T follicular helper cell (primary cell): ENCODE results near the gene EIF4G3.
"Not testable (repeated sequence)": the region's sequence is repeated elsewhere in the genome, so short reads cannot be mapped to it uniquely, and the experiment has no call there.

Experiments
- DNase-seq: peaks from one replicate; pipeline ENCODE4 v3.0.0-alpha.2; 2020; ENCODE audit warnings: low read depth

EIF4G3 gene

GRCh38 chr1:21106238-21106637 lies 70.5 kb downstream of the EIF4G3 start:
- no peak for DNase-seq

GRCh38 chr1:21105807-21106206 lies 70.9 kb downstream of the EIF4G3 start:
- DNase-seq = no peak

GRCh38 chr1:21104683-21105082 lies 72.0 kb downstream of the EIF4G3 start:
- DNase-seq = no peak

GRCh38 chr1:21100481-21100921 lies 76.2 kb downstream of the EIF4G3 start:
- no peak for DNase-seq

GRCh38 chr1:21099869-21100131 lies 76.9 kb downstream of the EIF4G3 start:
- no peak for DNase-seq

GRCh38 chr1:21099034-21099868 lies 77.4 kb downstream of the EIF4G3 start:
- no peak for DNase-seq

- no peak for DNase-seq
Measured at GRCh38 chr1:21098186-21098915, 78.3 kb downstream of the EIF4G3 start.

- no peak for DNase-seq
Measured at GRCh38 chr1:21097729-21098128, 79.0 kb downstream of the EIF4G3 start.

- DNase-seq = no peak
Measured at GRCh38 chr1:21095976-21096375, 80.7 kb downstream of the EIF4G3 start.

GRCh38 chr1:21094282-21094681 lies 82.4 kb downstream of the EIF4G3 start:
- DNase-seq = not testable (repeated sequence)

GRCh38 chr1:21093271-21093958 lies 83.3 kb downstream of the EIF4G3 start:
- not testable (repeated sequence) for DNase-seq

- DNase-seq = not testable (repeated sequence)
Measured at GRCh38 chr1:21092545-21092944, 84.2 kb downstream of the EIF4G3 start.

GRCh38 chr1:21091053-21091690 lies 85.5 kb downstream of the EIF4G3 start:
- DNase-seq = not testable (repeated sequence)

- DNase-seq = no peak
Measured at GRCh38 chr1:21090463-21090862, 86.2 kb downstream of the EIF4G3 start.

GRCh38 chr1:21089731-21090130 lies 87.0 kb downstream of the EIF4G3 start:
- no peak for DNase-seq

GRCh38 chr1:21089299-21089698 lies 87.4 kb downstream of the EIF4G3 start:
- DNase-seq = no peak

GRCh38 chr1:21084111-21084810 lies 92.4 kb downstream of the EIF4G3 start:
- DNase-seq = no peak

- DNase-seq = no peak
Measured at GRCh38 chr1:21082073-21082472, 94.6 kb downstream of the EIF4G3 start.

- no peak for DNase-seq
Measured at GRCh38 chr1:21077085-21077484, 99.6 kb downstream of the EIF4G3 start.

GRCh38 chr1:21072721-21073120 lies 104.0 kb downstream of the EIF4G3 start:
- DNase-seq = no peak

GRCh38 chr1:21069549-21069948 lies 107.1 kb downstream of the EIF4G3 start:
- no peak for DNase-seq

GRCh38 chr1:21068937-21069336 lies 107.8 kb downstream of the EIF4G3 start:
- no peak for DNase-seq
